22Rv1 (cell line): ENCODE data around the gene CRYGB.

ENCODE experiments used
- ZFX ChIP-seq: fragments of 450-650 bp; IDR thresholded peaks from 2 replicates; pipeline ENCODE4 v1.6.1; 2017; ENCODE audit warnings: antibody characterized with exemption, borderline replicate concordance
- TF ChIP-seq, protein P1 (sequence below): fragments of 450-650 bp; IDR thresholded peaks from 2 replicates; pipeline ENCODE4 v1.5.1; 2017; ENCODE audit warnings: mild to moderate bottlenecking

DNA sequence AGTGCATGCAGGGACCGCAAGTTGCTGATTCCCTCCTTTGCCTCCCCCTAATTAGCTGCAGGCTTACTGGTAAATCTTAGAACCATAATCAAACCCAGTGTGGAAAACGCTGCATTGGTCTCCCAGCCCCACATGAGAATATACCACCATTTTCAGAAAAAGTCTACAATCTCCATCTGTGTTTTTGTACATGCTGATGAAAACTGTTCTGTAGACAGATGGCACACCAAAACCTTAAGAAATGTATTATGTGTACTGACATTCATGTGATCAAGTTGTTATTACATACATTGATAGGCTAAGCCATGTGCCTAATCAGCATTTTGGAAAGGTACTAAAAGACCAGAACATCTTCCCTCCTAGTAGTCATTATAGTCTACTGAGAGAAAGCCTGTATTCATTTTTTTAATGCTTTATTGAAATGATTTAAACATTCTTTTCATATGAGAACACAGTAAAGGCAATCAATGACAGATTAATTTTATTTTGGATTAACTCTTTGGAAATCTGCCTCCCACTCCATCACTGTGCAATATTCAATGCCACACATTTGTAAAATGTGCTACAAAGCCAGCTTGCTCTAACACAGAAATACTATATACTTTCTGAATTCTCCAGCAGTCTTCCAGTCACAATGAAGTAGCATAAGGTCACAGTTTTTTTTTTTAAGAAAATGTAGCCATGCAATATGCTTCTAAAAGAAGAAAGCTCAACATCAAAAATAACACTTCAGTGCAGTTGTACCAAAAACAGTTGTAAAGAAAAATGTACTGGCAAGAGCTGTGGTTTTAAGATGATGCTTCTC lies 19.2 kb upstream of the CRYGB start:
- TF ChIP-seq, protein P1, sequence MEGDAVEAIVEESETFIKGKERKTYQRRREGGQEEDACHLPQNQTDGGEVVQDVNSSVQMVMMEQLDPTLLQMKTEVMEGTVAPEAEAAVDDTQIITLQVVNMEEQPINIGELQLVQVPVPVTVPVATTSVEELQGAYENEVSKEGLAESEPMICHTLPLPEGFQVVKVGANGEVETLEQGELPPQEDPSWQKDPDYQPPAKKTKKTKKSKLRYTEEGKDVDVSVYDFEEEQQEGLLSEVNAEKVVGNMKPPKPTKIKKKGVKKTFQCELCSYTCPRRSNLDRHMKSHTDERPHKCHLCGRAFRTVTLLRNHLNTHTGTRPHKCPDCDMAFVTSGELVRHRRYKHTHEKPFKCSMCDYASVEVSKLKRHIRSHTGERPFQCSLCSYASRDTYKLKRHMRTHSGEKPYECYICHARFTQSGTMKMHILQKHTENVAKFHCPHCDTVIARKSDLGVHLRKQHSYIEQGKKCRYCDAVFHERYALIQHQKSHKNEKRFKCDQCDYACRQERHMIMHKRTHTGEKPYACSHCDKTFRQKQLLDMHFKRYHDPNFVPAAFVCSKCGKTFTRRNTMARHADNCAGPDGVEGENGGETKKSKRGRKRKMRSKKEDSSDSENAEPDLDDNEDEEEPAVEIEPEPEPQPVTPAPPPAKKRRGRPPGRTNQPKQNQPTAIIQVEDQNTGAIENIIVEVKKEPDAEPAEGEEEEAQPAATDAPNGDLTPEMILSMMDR = no peak
- no peak for TF ChIP-seq ZFX
